ENCODE measurements around the gene GPM6B.

GPM6B gene

GRCh38 chrX:13824746-13825145 lies 7.9 kb upstream of the GPM6B start:
- DNase-seq, result no peak

- no peak for DNase-seq
These were observed 4.8 kb upstream of the GPM6B start for GRCh38 chrX:13821738-13822137.

GRCh38 chrX:13816176-13816575 lies 717 bp downstream of the GPM6B start:
- no peak for DNase-seq

GRCh38 chrX:13815664-13816063 lies 1.2 kb downstream of the GPM6B start:
- no peak for DNase-seq

DNA sequence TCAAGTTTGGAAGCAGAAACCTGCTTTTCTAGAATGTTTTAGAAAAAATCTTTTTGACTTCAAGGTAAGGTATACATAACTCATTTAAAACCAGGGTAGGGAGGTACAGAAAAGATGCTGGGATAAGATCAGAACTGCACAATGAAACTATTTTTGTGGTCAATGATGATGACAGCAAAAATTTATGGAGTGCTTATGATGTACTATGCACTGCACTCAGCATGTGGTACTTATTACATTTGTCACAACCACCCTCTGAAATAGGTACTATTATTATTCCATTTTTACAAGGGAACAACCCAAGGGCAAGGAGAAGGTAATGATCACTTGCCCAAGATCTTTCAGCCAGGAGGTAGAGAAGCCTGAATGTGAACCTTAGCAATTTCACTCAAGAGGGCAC lies 8.0 kb downstream of the GPM6B start:
- peak; percentile 33 for DNase-seq

DNA sequence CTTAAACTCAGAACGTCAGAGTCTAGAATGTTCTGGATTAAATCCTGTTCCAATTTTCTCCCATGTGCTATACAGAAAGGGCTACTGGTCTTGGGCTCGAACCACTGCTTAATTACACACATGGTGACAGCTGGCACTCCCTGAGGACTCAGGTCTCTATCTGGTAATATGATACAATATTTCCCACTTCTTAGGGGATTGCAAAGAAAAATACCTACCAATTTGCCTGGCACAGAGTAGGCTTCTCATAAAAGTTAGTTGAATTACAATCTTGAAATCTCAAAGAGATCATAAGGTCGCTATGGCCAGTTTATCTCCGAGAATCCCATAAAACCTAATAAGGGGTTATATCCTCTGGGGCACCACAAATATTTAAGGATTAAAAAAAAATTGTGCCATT lies 8.6 kb downstream of the GPM6B start:
- no peak for DNase-seq

GRCh38 chrX:13805241-13805640 lies 11.7 kb downstream of the GPM6B start:
- no peak for DNase-seq

GRCh38 chrX:13803116-13803515 lies 13.8 kb downstream of the GPM6B start:
- DNase-seq, result no peak

GRCh38 chrX:13798184-13798583 lies 18.7 kb downstream of the GPM6B start:
- DNase-seq, result no peak

GRCh38 chrX:13797512-13797911 lies 19.4 kb downstream of the GPM6B start:
- no peak for DNase-seq

- no peak for DNase-seq
These were observed 22.5 kb downstream of the GPM6B start for GRCh38 chrX:13794417-13794816.

- DNase-seq, result peak; percentile 63
These were observed 23.0 kb downstream of the GPM6B start for GRCh38 chrX:13793897-13794296.

DNA sequence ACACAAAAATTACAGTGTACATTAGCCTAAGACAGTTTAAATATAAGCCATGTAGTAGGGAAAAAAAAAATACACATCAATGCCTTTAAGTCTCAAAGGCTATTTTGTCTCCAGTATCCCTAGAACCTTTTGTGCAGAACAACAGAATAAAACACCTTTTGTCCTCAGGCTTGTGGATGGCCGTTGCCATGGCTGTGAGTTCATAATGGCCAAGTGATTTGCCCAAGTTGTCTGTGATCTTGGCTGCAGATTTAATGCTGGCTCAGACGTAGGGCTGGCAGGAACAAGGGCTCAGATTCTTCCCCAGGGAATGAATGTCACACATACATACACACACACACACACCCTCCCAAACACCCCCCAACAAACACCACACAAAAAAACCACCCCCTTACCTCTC lies 25.3 kb downstream of the GPM6B start:
- DNase-seq, result no peak

DNA sequence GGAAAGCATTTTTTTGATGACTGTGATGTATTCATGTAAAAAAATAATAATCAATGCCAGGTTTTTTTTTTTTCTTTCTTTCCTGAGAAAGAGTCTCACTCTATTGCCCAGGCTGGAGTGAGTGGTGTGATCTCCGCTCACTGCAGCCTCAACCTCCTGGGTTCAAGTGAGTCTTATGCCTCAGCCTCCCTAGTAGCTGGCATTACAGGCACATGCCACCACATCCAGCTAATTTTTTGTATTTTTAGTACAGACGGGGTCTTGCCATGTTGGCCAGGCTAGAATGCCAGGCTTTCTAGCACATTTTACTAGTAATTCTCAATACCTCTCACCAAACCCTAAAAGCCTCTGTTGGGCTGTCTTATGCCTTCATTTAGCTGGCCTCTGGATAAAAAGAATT lies 25.7 kb downstream of the GPM6B start:
- DNase-seq, result no peak

DNA sequence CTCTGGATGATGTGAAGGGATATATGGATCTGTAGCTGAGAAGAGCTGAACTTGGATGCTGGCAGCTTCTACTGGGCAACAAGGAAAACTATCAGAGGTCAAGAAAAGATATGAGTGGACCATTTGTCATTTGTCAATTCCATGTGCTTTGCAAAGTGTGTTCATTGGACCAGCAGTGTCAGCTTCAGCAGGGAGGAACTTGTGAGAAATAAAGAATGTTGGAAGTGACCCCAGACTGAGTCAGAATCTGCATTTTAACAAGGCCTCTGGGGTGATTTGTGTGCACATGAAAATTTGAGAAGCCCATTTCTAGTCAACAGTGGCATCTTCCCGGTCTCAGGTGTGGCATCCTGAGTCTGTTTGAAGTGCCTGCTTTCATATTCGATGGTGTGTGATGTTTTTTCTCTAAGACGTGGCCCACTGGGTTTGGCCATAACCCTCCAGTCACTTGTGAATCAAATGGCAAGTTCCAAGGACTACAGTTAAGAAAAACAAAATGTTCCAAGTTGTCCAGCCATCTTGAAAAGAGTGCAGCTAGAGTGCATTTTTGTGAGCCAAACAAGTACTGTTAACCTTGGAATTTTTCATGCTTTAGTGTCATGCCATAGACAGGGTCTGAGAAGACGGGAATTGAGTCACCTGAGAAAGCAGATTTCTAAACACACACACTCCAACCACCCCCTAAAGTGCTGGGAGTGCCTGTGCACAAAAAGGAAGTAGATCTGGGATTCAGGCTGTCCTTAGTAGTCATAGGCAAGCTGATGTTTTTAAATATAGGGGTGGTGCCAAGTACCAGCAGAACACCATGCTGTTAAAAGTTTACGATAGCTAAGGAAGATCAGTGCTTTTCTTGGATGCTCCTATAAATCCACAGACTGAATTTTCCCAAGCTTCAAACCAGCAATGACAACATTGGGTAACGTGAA lies 26.4 kb downstream of the GPM6B start:
- DNase-seq, result no peak

DNA sequence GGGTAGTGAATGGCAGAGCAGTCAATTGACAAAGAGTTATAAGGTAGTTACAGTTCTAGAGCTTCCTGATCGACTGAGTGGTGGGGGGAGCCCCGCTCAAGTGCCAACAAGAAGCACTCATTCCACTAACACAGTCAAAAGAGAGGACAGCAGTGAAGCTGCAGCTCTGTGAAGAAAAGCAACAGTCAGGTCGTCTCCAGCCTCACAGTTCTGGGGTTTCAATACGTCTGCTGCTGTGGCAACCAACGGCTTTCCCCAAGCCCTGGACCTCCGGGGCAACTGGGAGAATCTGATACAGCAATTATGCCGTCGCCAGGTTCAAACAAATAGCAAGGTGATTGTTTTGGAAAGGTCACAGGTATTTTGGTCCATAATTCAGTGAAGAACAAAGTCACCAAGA lies 30.8 kb downstream of the GPM6B start:
- DNase-seq, result no peak

DNA sequence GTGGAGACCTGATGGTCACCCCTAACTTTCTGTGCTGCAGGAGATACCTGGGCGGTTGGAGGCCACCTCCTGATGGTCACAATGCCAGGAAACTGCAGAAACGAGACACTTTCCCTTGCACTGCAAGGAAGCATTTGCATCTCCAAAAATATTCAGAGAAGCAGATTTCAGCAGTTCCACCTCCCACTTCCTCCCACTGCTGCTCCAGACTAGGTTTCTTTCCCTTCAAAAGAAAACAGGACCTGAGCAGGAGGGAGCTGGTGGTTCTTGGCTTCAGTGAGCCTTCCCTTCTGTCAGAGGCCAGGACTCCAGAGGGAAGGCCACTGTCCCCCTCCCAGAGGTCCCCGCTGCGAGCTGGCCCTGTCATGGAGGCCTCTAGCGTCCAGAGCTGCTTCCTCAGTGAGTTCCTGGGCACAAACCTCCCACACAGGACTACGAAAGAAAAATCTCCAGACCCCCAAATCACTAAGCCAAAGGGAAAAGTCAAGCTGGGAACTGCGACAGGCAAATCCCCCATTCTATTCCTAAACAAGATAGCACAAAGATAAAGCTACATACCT lies 35.9 kb downstream of the GPM6B start:
- DNase-seq, result no peak

- no peak for DNase-seq
These were observed 38.0 kb downstream of the GPM6B start for GRCh38 chrX:13778916-13779315.

DNA sequence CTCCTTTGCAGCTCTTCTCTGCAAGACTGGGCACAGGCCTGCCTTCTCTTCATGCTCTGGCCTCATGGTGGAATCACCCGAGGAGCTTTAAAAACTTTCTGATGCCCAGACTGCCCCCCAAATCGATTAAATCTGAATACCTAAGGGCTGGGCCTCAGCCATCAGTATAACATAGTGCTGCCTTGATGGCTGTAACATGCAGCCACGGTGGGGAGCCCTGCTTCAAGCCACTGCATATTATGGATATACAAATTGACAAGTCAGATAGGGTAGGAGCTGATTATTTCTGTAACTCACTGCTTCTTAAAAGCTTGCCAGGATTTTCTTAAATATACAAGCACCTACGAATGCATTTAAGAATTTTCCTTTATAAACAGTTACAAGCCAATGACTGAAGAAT lies 40.5 kb downstream of the GPM6B start:
- no peak for DNase-seq

- no peak for DNase-seq
These were observed 41.1 kb downstream of the GPM6B start for GRCh38 chrX:13775837-13776236.

DNA sequence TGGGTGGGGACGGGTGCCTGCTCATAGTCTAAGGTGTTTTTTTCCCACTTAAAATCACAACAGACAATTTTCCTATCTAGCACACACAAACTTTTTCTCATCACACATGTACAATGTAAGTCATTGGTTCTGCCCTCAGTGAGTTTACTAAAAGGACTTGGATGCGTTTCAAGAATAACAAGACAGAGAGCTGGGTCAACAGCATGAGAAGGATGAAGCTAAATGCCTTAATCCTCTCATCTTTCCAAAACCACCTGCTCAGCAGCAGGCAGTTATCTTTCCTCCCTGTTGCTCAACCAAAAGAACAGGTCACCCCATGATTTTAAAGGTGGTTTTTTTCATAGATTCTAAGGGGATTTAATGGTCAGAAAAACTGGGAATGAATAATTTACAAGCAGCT lies 42.2 kb downstream of the GPM6B start:
- DNase-seq, result no peak

GRCh38 chrX:13770013-13770535 lies 46.8 kb downstream of the GPM6B start:
- no peak for DNase-seq

GRCh38 chrX:13768939-13769338 lies 48.0 kb downstream of the GPM6B start:
- no peak for DNase-seq

GRCh38 chrX:13764765-13765164 lies 52.1 kb downstream of the GPM6B start:
- DNase-seq, result no peak

Measured in RPMI8226 (cell line).